ENCODE data around the gene TSBP1. TPM values are rescaled to one million over a fixed set of nuclear protein-coding genes. Genes with fewer than 3 reads are reported as not detected.

TSBP1 gene, protein sequence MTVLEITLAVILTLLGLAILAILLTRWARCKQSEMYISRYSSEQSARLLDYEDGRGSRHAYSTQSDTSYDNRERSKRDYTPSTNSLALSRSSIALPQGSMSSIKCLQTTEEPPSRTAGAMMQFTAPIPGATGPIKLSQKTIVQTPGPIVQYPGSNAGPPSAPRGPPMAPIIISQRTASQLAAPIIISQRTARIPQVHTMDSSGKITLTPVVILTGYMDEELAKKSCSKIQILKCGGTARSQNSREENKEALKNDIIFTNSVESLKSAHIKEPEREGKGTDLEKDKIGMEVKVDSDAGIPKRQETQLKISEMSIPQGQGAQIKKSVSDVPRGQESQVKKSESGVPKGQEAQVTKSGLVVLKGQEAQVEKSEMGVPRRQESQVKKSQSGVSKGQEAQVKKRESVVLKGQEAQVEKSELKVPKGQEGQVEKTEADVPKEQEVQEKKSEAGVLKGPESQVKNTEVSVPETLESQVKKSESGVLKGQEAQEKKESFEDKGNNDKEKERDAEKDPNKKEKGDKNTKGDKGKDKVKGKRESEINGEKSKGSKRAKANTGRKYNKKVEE
- total RNA-seq (not detected), polyA plus RNA-seq (ENCODE audit: insufficient read length in 6 of 6) (under 1 TPM in 5 of 6 donors, not detected in 1; 0.08 to 0.52 (median 0.40) TPM)
- long read RNA-seq, donor 1: 0 reads
- long read RNA-seq, donor 2: 0 reads
- long read RNA-seq, donor 3: 0 reads
- long read RNA-seq, donor 4: 0 reads
- long read RNA-seq, donor 5: 0 reads
- long read RNA-seq, donor 6: 0 reads
- long read RNA-seq, donor 7: 0 reads
- long read RNA-seq, donor 8, partial matches to known transcripts: 0 of 5 reads
- long read RNA-seq, donor 8, other reads (novel, unspliced or antisense): 5 of 5 reads
- long read RNA-seq, donor 9: 0 reads
- long read RNA-seq, donor 10: 0 reads
- long read RNA-seq, donor 11: 0 reads
- long read RNA-seq, donor 12: 0 reads

DNA sequence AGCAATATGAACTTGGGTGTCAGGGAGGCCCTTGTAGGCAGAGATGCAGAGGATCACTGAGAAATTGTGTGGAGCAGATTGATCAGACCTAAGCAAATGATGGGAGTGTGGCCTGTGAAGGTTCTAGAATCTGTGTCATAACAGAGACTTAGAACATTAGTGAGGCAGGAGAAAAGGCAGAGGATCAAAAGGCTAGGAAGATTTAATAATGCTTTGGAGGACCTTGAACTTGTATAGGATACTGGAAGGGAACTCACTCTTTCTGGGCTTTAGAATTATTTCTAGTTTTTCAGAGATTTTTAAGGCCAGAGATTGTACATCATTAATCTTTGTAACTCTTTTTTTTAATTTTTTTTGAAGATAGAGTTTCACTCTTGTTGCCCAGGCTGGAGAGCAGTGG lies at the start of gene TSBP1:
TSBP1 (minus strand) TSS at position 101 of the 400 bp plus-strand sequence. CDS start 197 bp downstream, outside the sequence.
- DNase-seq (no peak), ATAC-seq (no peak)
- TF ChIP-seq, protein P1, sequence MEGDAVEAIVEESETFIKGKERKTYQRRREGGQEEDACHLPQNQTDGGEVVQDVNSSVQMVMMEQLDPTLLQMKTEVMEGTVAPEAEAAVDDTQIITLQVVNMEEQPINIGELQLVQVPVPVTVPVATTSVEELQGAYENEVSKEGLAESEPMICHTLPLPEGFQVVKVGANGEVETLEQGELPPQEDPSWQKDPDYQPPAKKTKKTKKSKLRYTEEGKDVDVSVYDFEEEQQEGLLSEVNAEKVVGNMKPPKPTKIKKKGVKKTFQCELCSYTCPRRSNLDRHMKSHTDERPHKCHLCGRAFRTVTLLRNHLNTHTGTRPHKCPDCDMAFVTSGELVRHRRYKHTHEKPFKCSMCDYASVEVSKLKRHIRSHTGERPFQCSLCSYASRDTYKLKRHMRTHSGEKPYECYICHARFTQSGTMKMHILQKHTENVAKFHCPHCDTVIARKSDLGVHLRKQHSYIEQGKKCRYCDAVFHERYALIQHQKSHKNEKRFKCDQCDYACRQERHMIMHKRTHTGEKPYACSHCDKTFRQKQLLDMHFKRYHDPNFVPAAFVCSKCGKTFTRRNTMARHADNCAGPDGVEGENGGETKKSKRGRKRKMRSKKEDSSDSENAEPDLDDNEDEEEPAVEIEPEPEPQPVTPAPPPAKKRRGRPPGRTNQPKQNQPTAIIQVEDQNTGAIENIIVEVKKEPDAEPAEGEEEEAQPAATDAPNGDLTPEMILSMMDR (IDR thresholded peaks at IDR 0.05): no peak
- H3K36me3 ChIP-seq: no peaks in the 10 kb centered on the region
- no peaks in the 10 kb centered on the region for H3K27me3 ChIP-seq
- H3K4me3 ChIP-seq: no peak within 1 kb of the TSS
- no peak within 1 kb of the TSS for H3K27ac ChIP-seq
- no peaks in the 10 kb centered on the region for H3K4me1 ChIP-seq
- no peaks in the 10 kb centered on the region for H3K9me3 ChIP-seq
- intact Hi-C loops (cut with DNase I): no loop called here

DNA sequence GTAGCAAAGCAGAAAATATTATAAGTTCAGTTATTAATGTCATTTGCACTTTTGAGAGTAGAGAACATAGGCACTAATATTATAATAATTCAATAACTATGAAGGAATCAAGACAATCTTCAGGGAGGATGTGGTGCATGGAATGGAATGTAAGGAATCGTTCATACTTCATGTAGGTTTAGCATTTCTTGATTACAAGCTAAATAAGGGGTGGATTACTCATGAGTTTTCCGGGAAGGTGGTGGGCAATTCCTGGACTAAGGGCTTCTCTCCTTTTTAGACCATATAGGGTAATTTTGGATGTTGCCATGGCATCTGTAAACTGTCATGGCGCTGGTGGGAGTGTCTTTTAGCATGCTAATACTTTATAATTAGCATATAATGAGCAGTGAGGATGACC lies 44.3 kb upstream of the TSBP1 start:
- ATAC-seq (no peak), DNase-seq (no peak)
- no peaks in the 10 kb centered on the region for H3K36me3 ChIP-seq
- H3K4me3 ChIP-seq: no peak overlapping the region
- no peak overlapping the region for H3K27ac ChIP-seq
- H3K9me3 ChIP-seq: no peaks in the 10 kb centered on the region
- peaks cover 10 to 66% of the 10 kb centered on the region in 2 donors for H3K27me3 ChIP-seq
- TF ChIP-seq, protein P1 (IDR thresholded peaks at IDR 0.05): no peak
- peaks cover 0 to 14% of the 10 kb centered on the region in 2 donors for H3K4me1 ChIP-seq
- intact Hi-C loops (cut with DNase I): loop anchor here in 1 of 2 donors (5.0 to 10.0 kb wide), 2 partner anchors 171 to 381 kb away; no protein-coding TSS in a partner anchor

DNA sequence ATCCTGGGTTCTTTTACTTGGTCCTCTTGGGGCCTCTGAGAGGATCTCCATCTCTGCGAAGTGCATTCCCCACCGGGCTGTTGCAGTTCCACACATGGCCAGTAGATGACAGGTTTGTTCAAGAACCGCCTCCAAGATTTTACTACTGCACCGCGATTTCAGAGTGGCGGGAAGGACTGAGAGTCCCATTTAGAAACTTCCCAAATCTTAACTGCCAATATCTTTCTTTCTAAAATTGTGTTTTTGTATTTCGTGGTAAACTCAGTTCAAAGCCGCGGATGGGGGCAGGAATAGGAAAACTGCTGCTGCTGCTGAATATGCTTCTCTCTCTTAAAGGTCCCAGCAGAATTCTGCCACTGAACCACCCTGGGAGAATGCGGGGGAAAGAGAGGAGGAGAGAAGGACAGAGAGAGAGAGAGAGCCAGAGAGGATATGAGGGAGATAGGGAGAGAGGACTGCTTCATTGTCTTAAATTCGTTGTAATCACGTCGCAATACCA lies 43.9 kb upstream of the TSBP1 start:
- TF ChIP-seq, protein P1 (IDR thresholded peaks at IDR 0.05): peak; percentile 97 to 100
- H3K9me3 ChIP-seq: no peaks in the 10 kb centered on the region
- peaks cover 0 to 14% of the 10 kb centered on the region in 2 donors for H3K4me1 ChIP-seq
- H3K27ac ChIP-seq: no peak overlapping the region
- peak in 3 of 4 donors; percentile 49 to 73 (median 71) for DNase-seq
- intact Hi-C loops (cut with DNase I): loop anchor here in 1 of 2 donors (5.0 to 10.0 kb wide), 2 partner anchors 171 to 382 kb away; no protein-coding TSS in a partner anchor
- ATAC-seq: peak; percentile 94
- H3K4me3 ChIP-seq: no peak overlapping the region
- H3K27me3 ChIP-seq: peaks cover 10 to 66% of the 10 kb centered on the region in 2 donors
- H3K36me3 ChIP-seq: no peaks in the 10 kb centered on the region

DNA sequence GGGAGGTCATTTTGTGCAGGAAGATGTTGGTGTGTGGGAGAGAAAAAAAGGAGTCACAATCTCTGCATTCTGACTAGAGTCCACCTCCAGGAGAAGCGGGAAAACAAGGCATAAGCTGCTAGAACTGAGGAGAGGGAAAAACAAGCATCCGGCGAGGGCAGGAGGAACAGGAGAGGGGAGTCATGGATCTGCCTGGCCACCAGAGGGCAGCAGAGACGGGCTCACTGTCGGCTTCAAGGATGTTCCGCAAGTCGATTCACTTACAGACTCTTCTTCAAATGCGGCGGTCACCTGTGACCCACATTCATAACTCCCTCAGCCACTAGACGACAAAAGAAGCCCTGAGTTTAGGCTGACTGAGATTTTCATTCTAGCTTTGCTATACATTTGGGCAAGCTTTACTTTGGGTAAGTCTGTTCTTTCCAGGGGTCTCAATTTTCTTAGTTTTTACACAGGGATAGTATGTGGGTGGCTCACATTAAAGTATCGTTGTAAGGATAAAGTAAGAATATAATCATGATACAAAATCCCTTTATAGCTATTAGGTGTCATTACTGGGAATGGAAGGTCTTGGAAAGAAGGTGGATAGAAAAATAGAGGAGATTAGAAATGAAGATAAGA lies 41.8 kb upstream of the TSBP1 start:
- Histone ChIP-seq H3K27me3 (peaks cover 10 to 60% of the 10 kb centered on the region in 2 donors), H3K27ac (no peak overlapping the region), H3K9me3 (no peaks in the 10 kb centered on the region), H3K4me3 (no peak overlapping the region), H3K4me1 (peaks cover 0 to 14% of the 10 kb centered on the region in 2 donors), H3K36me3 (no peaks in the 10 kb centered on the region)
- intact Hi-C loops (cut with DNase I): loop anchor here in 1 of 2 donors (10.0 kb wide), 1 partner anchor 169 kb away; no protein-coding TSS in a partner anchor
- ATAC-seq (peak; percentile 95), DNase-seq (peak; percentile 57 to 94 (median 83))
- TF ChIP-seq, protein P1 (IDR thresholded peaks at IDR 0.05): peak; percentile 96 to 97
